DND-41 (cell line): ENCODE results near the gene LYSET.

ENCODE experiments used
- EZH2 ChIP-seq: IDR thresholded peaks from 3 replicates; pipeline ENCODE4 v1.6.1; 2012; ENCODE audit warnings: borderline replicate concordance, low read depth, mild to moderate bottlenecking, moderate library complexity, low read length, inconsistent platforms; ENCODE audit not compliant: severe bottlenecking
- TF ChIP-seq, protein P1 (sequence below): IDR thresholded peaks from 2 replicates; pipeline ENCODE4 v1.5.1; 2012; ENCODE audit warnings: borderline replicate concordance, low read length, moderate library complexity, mild to moderate bottlenecking; ENCODE audit not compliant: poor library complexity, severe bottlenecking; ENCODE audit errors: extremely low read depth

DNA sequence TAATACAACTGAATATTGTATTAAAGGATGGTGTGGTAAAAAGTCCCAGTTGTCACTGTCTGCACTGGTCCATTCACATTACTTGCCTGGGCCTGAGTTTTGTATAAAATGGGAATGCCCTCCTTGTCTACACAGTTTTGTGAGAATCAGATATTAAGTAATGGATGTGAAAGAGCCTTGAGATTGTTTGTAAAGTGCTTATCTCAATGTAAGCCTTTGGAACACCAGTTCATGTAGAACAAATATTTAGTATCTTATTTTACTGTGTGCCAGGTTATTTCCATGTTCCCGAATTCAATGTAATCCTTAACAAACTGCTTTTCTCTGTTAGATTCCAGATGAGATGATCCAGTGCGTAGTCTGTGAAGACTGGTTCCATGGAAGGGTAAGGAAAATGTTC is 29.5 kb downstream of the LYSET start:
- TF ChIP-seq, protein P1, sequence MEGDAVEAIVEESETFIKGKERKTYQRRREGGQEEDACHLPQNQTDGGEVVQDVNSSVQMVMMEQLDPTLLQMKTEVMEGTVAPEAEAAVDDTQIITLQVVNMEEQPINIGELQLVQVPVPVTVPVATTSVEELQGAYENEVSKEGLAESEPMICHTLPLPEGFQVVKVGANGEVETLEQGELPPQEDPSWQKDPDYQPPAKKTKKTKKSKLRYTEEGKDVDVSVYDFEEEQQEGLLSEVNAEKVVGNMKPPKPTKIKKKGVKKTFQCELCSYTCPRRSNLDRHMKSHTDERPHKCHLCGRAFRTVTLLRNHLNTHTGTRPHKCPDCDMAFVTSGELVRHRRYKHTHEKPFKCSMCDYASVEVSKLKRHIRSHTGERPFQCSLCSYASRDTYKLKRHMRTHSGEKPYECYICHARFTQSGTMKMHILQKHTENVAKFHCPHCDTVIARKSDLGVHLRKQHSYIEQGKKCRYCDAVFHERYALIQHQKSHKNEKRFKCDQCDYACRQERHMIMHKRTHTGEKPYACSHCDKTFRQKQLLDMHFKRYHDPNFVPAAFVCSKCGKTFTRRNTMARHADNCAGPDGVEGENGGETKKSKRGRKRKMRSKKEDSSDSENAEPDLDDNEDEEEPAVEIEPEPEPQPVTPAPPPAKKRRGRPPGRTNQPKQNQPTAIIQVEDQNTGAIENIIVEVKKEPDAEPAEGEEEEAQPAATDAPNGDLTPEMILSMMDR, result no peak
- TF ChIP-seq EZH2, result no peak
